KMS-11 (cell line): Measurements from ENCODE around the gene LDLR.
"Not testable (repeated sequence)": the region's sequence is repeated elsewhere in the genome, so short reads cannot be mapped to it uniquely, and the experiment has no call there.

Source experiments
- H2AFZ ChIP-seq: fragments of 200-600 bp; sonication (generic); 2 replicates; pipeline ENCODE4 v1.6.1; 2016; ENCODE audit warnings: antibody characterized with exemption, mixed run types, low read depth
- H3K27ac ChIP-seq: fragments of 200-600 bp; sonication (generic); 2 replicates; pipeline ENCODE4 v1.6.1; 2016; ENCODE audit warnings: mild to moderate bottlenecking, mixed run types
- H3K27me3 ChIP-seq: fragments of 200-600 bp; sonication (generic); 2 replicates; pipeline ENCODE4 v1.6.1; 2017; ENCODE audit warnings: mild to moderate bottlenecking, low read depth, mixed run types, moderate library complexity; ENCODE audit not compliant: insufficient read depth
- H3K36me3 ChIP-seq: fragments of 200-600 bp; sonication (generic); 2 replicates; pipeline ENCODE4 v1.6.1; 2017; ENCODE audit warnings: mild to moderate bottlenecking, mixed run types; ENCODE audit not compliant: insufficient read depth
- H3K4me1 ChIP-seq: fragments of 200-600 bp; sonication (generic); 2 replicates; pipeline ENCODE4 v1.6.1; 2016; ENCODE audit warnings: mild to moderate bottlenecking, low read depth, mixed run types; ENCODE audit not compliant: poor library complexity, severe bottlenecking
- H3K4me2 ChIP-seq: fragments of 200-600 bp; sonication (generic); 2 replicates; pipeline ENCODE4 v1.7.0; 2016; ENCODE audit warnings: mild to moderate bottlenecking, mixed run types
- H3K4me3 ChIP-seq: fragments of 200-600 bp; sonication (generic); IDR thresholded peaks from 2 replicates; pipeline ENCODE4 v1.6.1; 2017; ENCODE audit warnings: low read depth, low read length, mixed read lengths; ENCODE audit not compliant: insufficient read depth
- H3K79me2 ChIP-seq: fragments of 200-600 bp; sonication (generic); 2 replicates; pipeline ENCODE4 v1.6.1; 2016; ENCODE audit warnings: low read depth, mixed run types; ENCODE audit not compliant: insufficient read depth
- H3K9ac ChIP-seq: fragments of 200-600 bp; sonication (generic); 2 replicates; pipeline ENCODE4 v1.6.1; 2016; ENCODE audit warnings: mild to moderate bottlenecking, mixed run types
- H4K20me1 ChIP-seq: fragments of 200-600 bp; sonication (generic); 2 replicates; pipeline ENCODE4 v1.6.1; 2016; ENCODE audit warnings: mild to moderate bottlenecking, mixed run types; ENCODE audit not compliant: insufficient read depth
- TF ChIP-seq, protein P1 (sequence below): fragments of 200-600 bp; sonication (generic); conservative IDR thresholded peaks from 2 replicates; pipeline ENCODE4 v1.6.1; 2017; ENCODE audit warnings: low read depth, mild to moderate bottlenecking, antibody characterized with exemption, low read length, moderate library complexity, mixed read lengths

Gene LDLR

DNA sequence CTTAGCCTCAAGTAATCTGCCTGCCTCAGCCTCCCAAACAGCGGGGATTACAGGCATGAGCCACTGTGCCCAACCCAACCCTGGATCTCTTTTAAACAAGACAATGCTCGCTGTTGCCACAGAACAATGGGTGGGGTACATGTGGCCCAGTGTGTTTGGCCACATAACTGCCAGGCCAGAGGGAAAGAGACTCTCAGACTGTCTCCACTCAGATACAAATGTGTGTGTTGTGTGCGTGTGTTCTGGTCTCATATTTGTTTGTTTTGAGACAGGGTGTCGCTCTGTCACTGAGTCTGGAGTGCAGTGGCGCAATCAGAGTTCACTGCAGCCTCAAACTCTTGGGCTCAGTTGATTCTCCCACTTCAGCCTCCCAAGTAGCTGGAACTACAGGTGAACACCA is 25.8 kb downstream of the LDLR start:
- TF ChIP-seq, protein P1, sequence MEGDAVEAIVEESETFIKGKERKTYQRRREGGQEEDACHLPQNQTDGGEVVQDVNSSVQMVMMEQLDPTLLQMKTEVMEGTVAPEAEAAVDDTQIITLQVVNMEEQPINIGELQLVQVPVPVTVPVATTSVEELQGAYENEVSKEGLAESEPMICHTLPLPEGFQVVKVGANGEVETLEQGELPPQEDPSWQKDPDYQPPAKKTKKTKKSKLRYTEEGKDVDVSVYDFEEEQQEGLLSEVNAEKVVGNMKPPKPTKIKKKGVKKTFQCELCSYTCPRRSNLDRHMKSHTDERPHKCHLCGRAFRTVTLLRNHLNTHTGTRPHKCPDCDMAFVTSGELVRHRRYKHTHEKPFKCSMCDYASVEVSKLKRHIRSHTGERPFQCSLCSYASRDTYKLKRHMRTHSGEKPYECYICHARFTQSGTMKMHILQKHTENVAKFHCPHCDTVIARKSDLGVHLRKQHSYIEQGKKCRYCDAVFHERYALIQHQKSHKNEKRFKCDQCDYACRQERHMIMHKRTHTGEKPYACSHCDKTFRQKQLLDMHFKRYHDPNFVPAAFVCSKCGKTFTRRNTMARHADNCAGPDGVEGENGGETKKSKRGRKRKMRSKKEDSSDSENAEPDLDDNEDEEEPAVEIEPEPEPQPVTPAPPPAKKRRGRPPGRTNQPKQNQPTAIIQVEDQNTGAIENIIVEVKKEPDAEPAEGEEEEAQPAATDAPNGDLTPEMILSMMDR = no peak
- Histone ChIP-seq H3K4me1 (peaks cover 16% of the 10 kb centered on the region), H3K36me3 (peaks cover 29% of the 10 kb centered on the region; the same call in 1 of the 2 replicates), H3K4me2 (no peak overlapping the region), H3K9ac (no peak overlapping the region), H2AFZ (no peak overlapping the region), H3K27me3 (no peaks in the 10 kb centered on the region), H3K4me3 (no peak overlapping the region), H4K20me1 (no peaks in the 10 kb centered on the region), H3K27ac (no peak overlapping the region), H3K79me2 (no peaks in the 10 kb centered on the region; the same call in 1 of the 2 replicates)

DNA sequence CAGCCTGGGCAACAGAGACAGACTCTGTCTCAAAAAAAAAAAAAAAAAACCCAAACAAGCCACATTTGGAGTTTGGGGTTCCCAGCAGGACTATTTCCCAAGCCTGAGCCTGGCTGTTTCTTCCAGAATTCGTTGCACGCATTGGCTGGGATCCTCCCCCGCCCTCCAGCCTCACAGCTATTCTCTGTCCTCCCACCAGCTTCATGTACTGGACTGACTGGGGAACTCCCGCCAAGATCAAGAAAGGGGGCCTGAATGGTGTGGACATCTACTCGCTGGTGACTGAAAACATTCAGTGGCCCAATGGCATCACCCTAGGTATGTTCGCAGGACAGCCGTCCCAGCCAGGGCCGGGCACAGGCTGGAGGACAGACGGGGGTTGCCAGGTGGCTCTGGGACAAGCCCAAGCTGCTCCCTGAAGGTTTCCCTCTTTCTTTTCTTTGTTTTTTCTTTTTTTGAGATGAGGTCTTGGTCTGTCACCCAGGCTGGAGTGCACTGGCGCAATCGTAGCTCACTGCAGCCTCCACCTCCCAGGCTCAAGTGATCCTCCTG is 26.7 kb downstream of the LDLR start:
- no peak overlapping the region for H3K4me2 ChIP-seq
- H2AFZ ChIP-seq = no peak overlapping the region
- H4K20me1 ChIP-seq = no peaks in the 10 kb centered on the region
- TF ChIP-seq, protein P1 = no peak
- no peak overlapping the region for H3K4me3 ChIP-seq
- H3K27ac ChIP-seq = no peak overlapping the region
- no peaks in the 10 kb centered on the region for H3K79me2 ChIP-seq
- peaks cover 7% of the 10 kb centered on the region for H3K4me1 ChIP-seq
- no peak overlapping the region for H3K9ac ChIP-seq
- H3K36me3 ChIP-seq = peaks cover 29% of the 10 kb centered on the region; the same call in 1 of the 2 replicates
- H3K27me3 ChIP-seq = no peaks in the 10 kb centered on the region

GRCh38 chr19:11116507-11116906 is 27.2 kb downstream of the LDLR start:
- no peak overlapping the region for H3K9ac ChIP-seq
- no peak overlapping the region for H3K4me2 ChIP-seq
- no peak overlapping the region for H3K4me3 ChIP-seq
- H3K27ac ChIP-seq = no peak overlapping the region
- TF ChIP-seq, protein P1 = no peak
- no peak overlapping the region for H2AFZ ChIP-seq
- H3K4me1 ChIP-seq = peaks cover 1% of the 10 kb centered on the region
- H3K79me2 ChIP-seq = no peaks in the 10 kb centered on the region
- H3K36me3 ChIP-seq = peaks cover 27% of the 10 kb centered on the region; the same call in 1 of the 2 replicates
- no peaks in the 10 kb centered on the region for H3K27me3 ChIP-seq
- no peaks in the 10 kb centered on the region for H4K20me1 ChIP-seq

GRCh38 chr19:11121963-11122362 is 32.7 kb downstream of the LDLR start:
- H3K4me2 ChIP-seq, H3K9ac ChIP-seq, H3K27me3 ChIP-seq, H3K79me2 ChIP-seq, H2AFZ ChIP-seq, H3K4me3 ChIP-seq, H4K20me1 ChIP-seq, H3K27ac ChIP-seq, H3K4me1 ChIP-seq: not testable (repeated sequence)
- H3K36me3 ChIP-seq = peaks cover 14% of the 10 kb centered on the region; the same call in 1 of the 2 replicates

DNA sequence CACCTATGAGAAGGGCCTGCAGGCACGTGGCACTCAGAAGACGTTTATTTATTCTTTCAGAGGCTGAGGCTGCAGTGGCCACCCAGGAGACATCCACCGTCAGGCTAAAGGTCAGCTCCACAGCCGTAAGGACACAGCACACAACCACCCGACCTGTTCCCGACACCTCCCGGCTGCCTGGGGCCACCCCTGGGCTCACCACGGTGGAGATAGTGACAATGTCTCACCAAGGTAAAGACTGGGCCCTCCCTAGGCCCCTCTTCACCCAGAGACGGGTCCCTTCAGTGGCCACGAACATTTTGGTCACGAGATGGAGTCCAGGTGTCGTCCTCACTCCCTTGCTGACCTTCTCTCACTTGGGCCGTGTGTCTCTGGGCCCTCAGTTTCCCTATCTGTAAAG is 33.9 kb downstream of the LDLR start:
- no peak overlapping the region for H2AFZ ChIP-seq
- H3K4me3 ChIP-seq = no peak overlapping the region
- no peaks in the 10 kb centered on the region for H3K27me3 ChIP-seq
- TF ChIP-seq, protein P1 = no peak
- no peaks in the 10 kb centered on the region for H3K79me2 ChIP-seq
- H3K4me2 ChIP-seq = no peak overlapping the region
- H3K27ac ChIP-seq = no peak overlapping the region
- no peak overlapping the region for H3K9ac ChIP-seq
- H3K36me3 ChIP-seq = peaks cover 19% of the 10 kb centered on the region; the same call in 1 of the 2 replicates
- no peaks in the 10 kb centered on the region for H4K20me1 ChIP-seq
- no peaks in the 10 kb centered on the region for H3K4me1 ChIP-seq

GRCh38 chr19:11124157-11124556 is 34.9 kb downstream of the LDLR start:
- H4K20me1 ChIP-seq, H3K4me1 ChIP-seq, H2AFZ ChIP-seq, H3K4me2 ChIP-seq, H3K4me3 ChIP-seq, H3K9ac ChIP-seq, H3K27ac ChIP-seq, H3K27me3 ChIP-seq, H3K79me2 ChIP-seq: not testable (repeated sequence)
- peaks cover 19% of the 10 kb centered on the region; the same call in 1 of the 2 replicates for H3K36me3 ChIP-seq
